Measurements from ENCODE around the gene SLC7A5. TPM values are rescaled to one million over a fixed set of nuclear protein-coding genes. Genes with fewer than 3 reads are reported as not detected.

SLC7A5 gene
- total and polyA plus RNA-seq, 2 of the 13 experiments (the other 11 are each of a cell fraction or from before 2014, with no cell fraction given): 79.6 to 155 TPM

- no peak for TF ChIP-seq DPF2 (CRISPR knock-in tag; IDR thresholded peaks at IDR 0.05; ENCODE audit: borderline replicate concordance, low read depth)
- TF ChIP-seq HNF1B (CRISPR knock-in tag; IDR thresholded peaks at IDR 0.05): no peak
- TF ChIP-seq ZMYM3 (CRISPR knock-in tag; IDR thresholded peaks at IDR 0.05): peak; percentile 59
- TF ChIP-seq, protein P1, sequence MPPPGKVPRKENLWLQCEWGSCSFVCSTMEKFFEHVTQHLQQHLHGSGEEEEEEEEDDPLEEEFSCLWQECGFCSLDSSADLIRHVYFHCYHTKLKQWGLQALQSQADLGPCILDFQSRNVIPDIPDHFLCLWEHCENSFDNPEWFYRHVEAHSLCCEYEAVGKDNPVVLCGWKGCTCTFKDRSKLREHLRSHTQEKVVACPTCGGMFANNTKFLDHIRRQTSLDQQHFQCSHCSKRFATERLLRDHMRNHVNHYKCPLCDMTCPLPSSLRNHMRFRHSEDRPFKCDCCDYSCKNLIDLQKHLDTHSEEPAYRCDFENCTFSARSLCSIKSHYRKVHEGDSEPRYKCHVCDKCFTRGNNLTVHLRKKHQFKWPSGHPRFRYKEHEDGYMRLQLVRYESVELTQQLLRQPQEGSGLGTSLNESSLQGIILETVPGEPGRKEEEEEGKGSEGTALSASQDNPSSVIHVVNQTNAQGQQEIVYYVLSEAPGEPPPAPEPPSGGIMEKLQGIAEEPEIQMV (CRISPR knock-in tag; IDR thresholded peaks at IDR 0.05; ENCODE audit: low read depth): no peak; the same call in 1 of the 2 replicates
- no peak for TF ChIP-seq ZNF136 (CRISPR knock-in tag; IDR thresholded peaks at IDR 0.05; ENCODE audit: low read depth)
- no peak for TF ChIP-seq EEA1 (CRISPR knock-in tag; IDR thresholded peaks at IDR 0.05; ENCODE audit: borderline replicate concordance)
- no peak for TF ChIP-seq TBX3 (IDR thresholded peaks at IDR 0.05; ENCODE audit: borderline replicate concordance)
- TF ChIP-seq ATF7-NPFF (CRISPR knock-in tag; IDR thresholded peaks at IDR 0.05; ENCODE audit: low read depth): no peak
- peak; percentile 57; the same call in 1 of the 2 replicates for TF ChIP-seq ZBTB25 (CRISPR knock-in tag; IDR thresholded peaks at IDR 0.05)
- TF ChIP-seq RFX5 (IDR thresholded peaks at IDR 0.05; ENCODE audit: low read depth, low read length): no peak
- no peak for TF ChIP-seq ATM (IDR thresholded peaks at IDR 0.05; ENCODE audit: borderline replicate concordance)
- TF ChIP-seq ETV5 (CRISPR knock-in tag; IDR thresholded peaks at IDR 0.05; ENCODE audit: borderline replicate concordance): no peak; the same call in 1 of the 2 replicates
- TF ChIP-seq, protein P2, sequence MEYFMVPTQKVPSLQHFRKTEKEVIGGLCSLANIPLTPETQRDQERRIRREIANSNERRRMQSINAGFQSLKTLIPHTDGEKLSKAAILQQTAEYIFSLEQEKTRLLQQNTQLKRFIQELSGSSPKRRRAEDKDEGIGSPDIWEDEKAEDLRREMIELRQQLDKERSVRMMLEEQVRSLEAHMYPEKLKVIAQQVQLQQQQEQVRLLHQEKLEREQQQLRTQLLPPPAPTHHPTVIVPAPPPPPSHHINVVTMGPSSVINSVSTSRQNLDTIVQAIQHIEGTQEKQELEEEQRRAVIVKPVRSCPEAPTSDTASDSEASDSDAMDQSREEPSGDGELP (IDR thresholded peaks at IDR 0.05; ENCODE audit: borderline replicate concordance, low read depth): peak; percentile 98
- TF ChIP-seq, protein P3, sequence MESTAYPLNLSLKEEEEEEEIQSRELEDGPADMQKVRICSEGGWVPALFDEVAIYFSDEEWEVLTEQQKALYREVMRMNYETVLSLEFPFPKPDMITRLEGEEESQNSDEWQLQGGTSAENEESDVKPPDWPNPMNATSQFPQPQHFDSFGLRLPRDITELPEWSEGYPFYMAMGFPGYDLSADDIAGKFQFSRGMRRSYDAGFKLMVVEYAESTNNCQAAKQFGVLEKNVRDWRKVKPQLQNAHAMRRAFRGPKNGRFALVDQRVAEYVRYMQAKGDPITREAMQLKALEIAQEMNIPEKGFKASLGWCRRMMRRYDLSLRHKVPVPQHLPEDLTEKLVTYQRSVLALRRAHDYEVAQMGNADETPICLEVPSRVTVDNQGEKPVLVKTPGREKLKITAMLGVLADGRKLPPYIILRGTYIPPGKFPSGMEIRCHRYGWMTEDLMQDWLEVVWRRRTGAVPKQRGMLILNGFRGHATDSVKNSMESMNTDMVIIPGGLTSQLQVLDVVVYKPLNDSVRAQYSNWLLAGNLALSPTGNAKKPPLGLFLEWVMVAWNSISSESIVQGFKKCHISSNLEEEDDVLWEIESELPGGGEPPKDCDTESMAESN (CRISPR knock-in tag; conservative IDR thresholded peaks at IDR 0.05): peak; percentile 86
- peak; percentile 78 for TF ChIP-seq SAP130 (CRISPR knock-in tag; IDR thresholded peaks at IDR 0.05; ENCODE audit: low read depth)
- TF ChIP-seq HES4 (CRISPR knock-in tag; IDR thresholded peaks at IDR 0.05; ENCODE audit: borderline replicate concordance): no peak
- peak; percentile 57; the same call in 1 of the 2 replicates for TF ChIP-seq THRA (CRISPR knock-in tag; IDR thresholded peaks at IDR 0.05; ENCODE audit: borderline replicate concordance)
- no peak for TF ChIP-seq ZNF350 (CRISPR knock-in tag; IDR thresholded peaks at IDR 0.05; ENCODE audit: borderline replicate concordance, low read depth)
- no peak for TF ChIP-seq SRSF9 (IDR thresholded peaks at IDR 0.05; ENCODE audit: borderline replicate concordance, insufficient read depth, low read depth, low read length, poor library complexity, severe bottlenecking)
- no peak for TF ChIP-seq ATF1 (CRISPR knock-in tag; IDR thresholded peaks at IDR 0.05)
- TF ChIP-seq ZNF331 (CRISPR knock-in tag; IDR thresholded peaks at IDR 0.05): peak; percentile 80
- peak; percentile 68; the same call in 1 of the 2 replicates for TF ChIP-seq KDM5B (CRISPR knock-in tag; IDR thresholded peaks at IDR 0.05; ENCODE audit: borderline replicate concordance)
These were observed 53.7 kb downstream of the SLC7A5 start (continued) for GRCh38 chr16:87815567-87815966.
